Lung (tissue), 12 donors: ENCODE measurements around the gene SSX2IP. TPM values are rescaled to one million over a fixed set of nuclear protein-coding genes. Genes with fewer than 3 reads are reported as not detected.

ENCODE experiments used
- ATAC-seq: fragments of 200-7000 bp; cut with Tn5 transposase; one replicate; pipeline ENCODE4 v1.9.1; 2020; ENCODE audit warnings: moderate number of reproducible peaks; ENCODE audit not compliant: insufficient read depth, low FRiP score
- DNase-seq, 3 donors: peaks; one replicate each; pipeline ENCODE4 v3.0.0-alpha.2; 2013 to 2017
- H3K27ac ChIP-seq, 2 donors: one replicate each; pipeline ENCODE4 v1.5.1; 2013; ENCODE audit warnings: mild to moderate bottlenecking in 2 of 2, moderate library complexity in 2 of 2, control low read depth in 1 of 2, inconsistent platforms in 1 of 2, low read depth in 1 of 2, low read length in 1 of 2
- H3K27me3 ChIP-seq, 3 donors: one replicate each; pipeline ENCODE4 v1.5.1; 2013; ENCODE audit warnings: low read length in 2 of 3; ENCODE audit not compliant: control insufficient read depth in 3 of 3, insufficient read depth in 3 of 3
- H3K36me3 ChIP-seq, 4 donors: one replicate each; pipeline ENCODE4 v1.5.1; 2013; ENCODE audit warnings: low read length in 4 of 4, mild to moderate bottlenecking in 1 of 4, moderate library complexity in 1 of 4; ENCODE audit not compliant: control insufficient read depth in 4 of 4, insufficient read depth in 4 of 4
- H3K4me1 ChIP-seq, 5 donors: one replicate each; pipeline ENCODE4 v1.5.1; 2013; ENCODE audit warnings: low read length in 5 of 5, mild to moderate bottlenecking in 2 of 5, moderate library complexity in 1 of 5; ENCODE audit not compliant: control insufficient read depth in 5 of 5, insufficient read depth in 5 of 5
- H3K4me3 ChIP-seq: one replicate; pipeline ENCODE4 v1.5.1; 2013; ENCODE audit warnings: mild to moderate bottlenecking, control low read depth, moderate library complexity
- H3K9ac ChIP-seq, 2 donors: one replicate each; pipeline ENCODE4 v1.5.1; 2013; ENCODE audit warnings: low read length in 2 of 2, control low read depth in 1 of 2; ENCODE audit not compliant: insufficient read depth in 1 of 2
- H3K9me3 ChIP-seq, 4 donors: one replicate each; pipeline ENCODE4 v1.5.1; 2013; ENCODE audit warnings: low read length in 3 of 4, mild to moderate bottlenecking in 1 of 4, moderate library complexity in 1 of 4; ENCODE audit not compliant: control insufficient read depth in 4 of 4, insufficient read depth in 3 of 4
- CTCF ChIP-seq: IDR thresholded peaks from 2 replicates; pipeline ENCODE4 v1.5.1; 2012; ENCODE audit warnings: mild to moderate bottlenecking; ENCODE audit errors: control extremely low read depth, extremely low read depth
- WGBS, 2 donors: extraction: QIAGEN DNeasy Blood & Tissue Kit; methylation state at CpG; one replicate each; pipeline ENCODE4 v1.1.7; 2013; 5-methylcytosine and 5-hydroxymethylcytosine counted together
- polyA plus RNA-seq, 2 donors: library from polyadenylated mRNA; stranded (reverse); fragments of 200-250 nt; gene quantifications; one replicate each; pipeline ENCODE4 v1.2.1, GENCODE V29; 2013
- total RNA-seq, 2 donors: library from RNA; depleted of rRNA in 1 of 2; stranded (reverse); fragments of >200 nt in 1 of 2; gene quantifications; one replicate each; pipeline ENCODE4 v1.2.1, GENCODE V29; 2014 to 2021
- donor health status: control.
- donor health status: control.
- donor health status: Bipolar disorder and iron deficiency.
- donor health status: healthy.
- donor health status: DM: yes; HTN: yes; CAD: no.

Gene SSX2IP
- total and polyA plus RNA-seq, 4 donors: 2.7 to 12.1 (median 5.1) TPM

GRCh38 chr1:84603223-84603622, 87.0 kb downstream of the SSX2IP start:
- Histone ChIP-seq H3K9ac (no peak overlapping the region), H3K9me3 (peaks cover 0 to 18% (median 8%) of the 10 kb centered on the region in 4 donors), H3K4me1 (peaks cover 0 to 2% (median 0%) of the 10 kb centered on the region in 5 donors), H3K27me3 (no peaks in the 10 kb centered on the region), H3K4me3 (no peak overlapping the region), H3K27ac (peak overlapping the region in 1 of 2 donors; percentile 56), H3K36me3 (no peaks in the 10 kb centered on the region)
- 66 to 67% methylated on average over 2 of the region's 2 CpGs for WGBS, 2 donors
- no peak for ATAC-seq
- no peak for DNase-seq
- no peak for TF ChIP-seq CTCF

- no peaks in the 10 kb centered on the region for H3K36me3 ChIP-seq
- no peak for DNase-seq
- WGBS, 2 donors: 88 to 89% methylated on average over 5 of the region's 5 CpGs
Measured at GRCh38 chr1:84600796-84601195, 89.5 kb downstream of the SSX2IP start.

GRCh38 chr1:84598846-84599741, 91.2 kb downstream of the SSX2IP start:
- no peak for TF ChIP-seq CTCF
- H3K27me3 ChIP-seq: no peaks in the 10 kb centered on the region
- H3K9me3 ChIP-seq: peaks cover 0 to 1% (median 0%) of the 10 kb centered on the region in 4 donors
- peak overlapping the region in 1 of 2 donors; percentile 41 for H3K27ac ChIP-seq
- DNase-seq (no peak), ATAC-seq (no peak)
- H3K4me3 ChIP-seq: no peak overlapping the region
- H3K36me3 ChIP-seq: no peaks in the 10 kb centered on the region
- 57 to 82% methylated on average over 5 of the region's 5 CpGs for WGBS, 2 donors
- H3K4me1 ChIP-seq: peaks cover 0 to 2% (median 0%) of the 10 kb centered on the region in 5 donors
- no peak overlapping the region for H3K9ac ChIP-seq

More at GRCh38 chr1:84600796-84601195, 89.5 kb downstream of the SSX2IP start:
- Histone ChIP-seq H3K9ac (no peak overlapping the region), H3K9me3 (peaks cover 0 to 14% (median 6%) of the 10 kb centered on the region in 4 donors), H3K27ac (no peak overlapping the region), H3K4me1 (peaks cover 0 to 2% (median 0%) of the 10 kb centered on the region in 5 donors), H3K27me3 (no peaks in the 10 kb centered on the region), H3K4me3 (no peak overlapping the region)
- TF ChIP-seq CTCF: no peak
- no peak for ATAC-seq
